GM18867 (cell line): Measurements from ENCODE around the gene MUSTN1.

ENCODE experiments used
- ATAC-seq: cut with Tn5 transposase; IDR thresholded peaks from one replicate; pipeline ENCODE4 v1.9.1; 2021; ENCODE audit warnings: mild to moderate bottlenecking, moderate library complexity; ENCODE audit not compliant: unreplicated experiment

MUSTN1 gene

GRCh38 chr3:52834871-52835501 lies at the start of gene MUSTN1:
Gene MUSTN1 (minus strand): TSS chr3:52835019. CDS start chr3:52834948, 71 bp downstream.
- no peak for ATAC-seq

- no peak for ATAC-seq
Observed at GRCh38 chr3:52882377-52882776, 47.6 kb upstream of the MUSTN1 start.

DNA sequence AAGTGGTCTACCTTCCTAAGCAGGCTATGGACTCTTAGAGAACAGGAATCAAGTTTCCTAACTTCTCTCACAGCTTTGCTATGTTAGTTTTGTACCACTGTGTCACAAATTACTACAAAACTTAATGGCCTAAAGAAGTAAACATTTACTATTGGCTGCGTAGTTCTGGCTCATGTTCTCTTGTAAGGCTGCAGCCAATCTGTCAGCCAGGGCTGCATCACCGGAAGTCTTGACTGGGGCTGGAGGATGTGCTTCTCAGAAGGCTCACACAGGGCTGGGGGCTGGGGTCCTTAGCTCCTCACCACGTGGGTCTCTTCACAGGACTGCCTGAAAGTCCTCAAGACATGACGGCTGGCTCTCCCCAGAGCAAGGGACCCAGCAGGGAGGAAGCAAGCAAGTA lies 47.1 kb upstream of the MUSTN1 start:
- no peak for ATAC-seq

DNA sequence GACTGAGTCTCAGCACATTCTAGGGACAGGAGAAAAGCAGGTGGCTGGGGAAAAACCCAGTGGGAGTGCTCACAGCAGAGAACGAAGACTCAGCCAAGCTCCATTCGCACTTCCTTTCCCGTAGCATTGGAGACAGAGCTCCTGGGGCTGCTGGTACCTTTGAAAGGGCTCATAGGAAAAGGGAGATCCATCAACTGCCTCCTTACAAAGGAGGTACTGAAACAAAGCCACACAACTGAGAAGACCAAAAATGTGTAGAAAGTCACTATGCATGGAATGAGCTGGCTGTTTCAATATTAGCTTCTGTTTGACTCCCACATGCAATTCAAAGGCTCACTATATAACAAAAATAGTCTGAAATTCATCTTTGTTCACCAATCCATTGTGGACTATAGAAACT lies 45.7 kb upstream of the MUSTN1 start:
- no peak for ATAC-seq

GRCh38 chr3:52880047-52880446 lies 45.2 kb upstream of the MUSTN1 start:
- ATAC-seq: no peak

GRCh38 chr3:52879581-52879980 lies 44.8 kb upstream of the MUSTN1 start:
- ATAC-seq: no peak

GRCh38 chr3:52879090-52879489 lies 44.3 kb upstream of the MUSTN1 start:
- no peak for ATAC-seq

DNA sequence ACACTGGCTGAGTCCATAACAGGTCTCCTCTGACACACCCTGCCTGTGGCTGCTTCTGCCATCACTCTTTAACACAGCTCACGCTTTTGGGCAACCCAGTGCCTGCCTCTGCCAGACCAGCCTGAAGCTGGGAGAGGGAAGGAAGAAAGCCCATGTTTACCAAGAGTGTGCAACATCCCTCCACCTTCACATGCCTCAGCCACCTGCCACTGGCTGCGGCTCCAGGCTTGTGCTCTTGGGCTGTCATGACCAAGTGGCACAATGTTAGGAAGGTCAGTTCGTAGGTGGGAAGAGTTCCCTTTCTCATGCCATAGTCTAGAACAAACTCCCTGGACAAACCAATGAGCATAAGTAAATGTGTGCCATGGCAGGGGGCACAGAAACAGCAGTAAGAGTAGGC lies 42.3 kb upstream of the MUSTN1 start:
- ATAC-seq: no peak

- no peak for ATAC-seq
Observed at GRCh38 chr3:52874864-52875587, 40.2 kb upstream of the MUSTN1 start.

GRCh38 chr3:52874160-52874701 lies 39.4 kb upstream of the MUSTN1 start:
- no peak for ATAC-seq

- no peak for ATAC-seq
Observed at GRCh38 chr3:52873433-52874159, 38.8 kb upstream of the MUSTN1 start.

DNA sequence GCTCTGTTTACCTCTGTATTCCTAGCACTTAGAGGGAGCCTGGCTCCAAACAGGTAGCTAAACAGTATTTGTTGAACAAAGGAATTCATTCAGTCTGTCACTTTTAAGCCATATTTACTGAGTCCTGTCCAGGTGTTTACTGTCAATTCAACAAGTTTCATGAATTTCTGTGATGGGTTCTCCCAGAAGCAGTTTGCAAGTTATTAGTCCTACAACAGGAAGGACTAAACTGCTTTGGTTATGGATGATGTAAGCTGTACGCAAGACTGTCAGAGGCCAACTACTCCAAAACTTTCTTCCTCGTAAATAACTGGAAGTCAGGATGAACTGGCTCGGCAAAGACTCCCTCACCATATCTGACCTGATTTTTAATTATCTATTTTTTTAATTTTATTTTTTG lies 37.4 kb upstream of the MUSTN1 start:
- ATAC-seq: no peak

GRCh38 chr3:52871761-52872160 lies 36.9 kb upstream of the MUSTN1 start:
- ATAC-seq: no peak

- ATAC-seq: no peak
Observed at GRCh38 chr3:52870471-52870870, 35.7 kb upstream of the MUSTN1 start.

DNA sequence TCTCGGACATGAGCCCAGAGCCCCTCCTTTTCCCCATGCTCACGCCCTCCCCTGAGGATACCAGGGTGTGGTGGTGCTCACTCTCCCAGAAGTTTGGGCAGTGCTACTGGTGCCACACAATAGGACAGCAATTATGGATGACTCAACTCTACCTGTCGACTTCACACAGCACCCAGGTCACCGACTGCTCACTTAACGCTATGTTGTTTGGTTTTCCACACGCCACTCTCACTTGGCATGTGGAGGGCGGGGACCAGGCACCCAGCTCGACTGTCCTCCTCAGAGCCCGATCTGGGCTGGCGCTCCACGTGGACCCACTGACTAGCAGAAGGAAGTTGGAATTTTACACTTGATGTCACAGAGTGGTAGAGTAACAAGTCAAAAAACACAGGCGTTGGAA lies 31.6 kb upstream of the MUSTN1 start:
- no peak for ATAC-seq

- ATAC-seq: no peak
Observed at GRCh38 chr3:52865994-52866393, 31.2 kb upstream of the MUSTN1 start.

- ATAC-seq: no peak
Observed at GRCh38 chr3:52860424-52860768, 25.6 kb upstream of the MUSTN1 start.

DNA sequence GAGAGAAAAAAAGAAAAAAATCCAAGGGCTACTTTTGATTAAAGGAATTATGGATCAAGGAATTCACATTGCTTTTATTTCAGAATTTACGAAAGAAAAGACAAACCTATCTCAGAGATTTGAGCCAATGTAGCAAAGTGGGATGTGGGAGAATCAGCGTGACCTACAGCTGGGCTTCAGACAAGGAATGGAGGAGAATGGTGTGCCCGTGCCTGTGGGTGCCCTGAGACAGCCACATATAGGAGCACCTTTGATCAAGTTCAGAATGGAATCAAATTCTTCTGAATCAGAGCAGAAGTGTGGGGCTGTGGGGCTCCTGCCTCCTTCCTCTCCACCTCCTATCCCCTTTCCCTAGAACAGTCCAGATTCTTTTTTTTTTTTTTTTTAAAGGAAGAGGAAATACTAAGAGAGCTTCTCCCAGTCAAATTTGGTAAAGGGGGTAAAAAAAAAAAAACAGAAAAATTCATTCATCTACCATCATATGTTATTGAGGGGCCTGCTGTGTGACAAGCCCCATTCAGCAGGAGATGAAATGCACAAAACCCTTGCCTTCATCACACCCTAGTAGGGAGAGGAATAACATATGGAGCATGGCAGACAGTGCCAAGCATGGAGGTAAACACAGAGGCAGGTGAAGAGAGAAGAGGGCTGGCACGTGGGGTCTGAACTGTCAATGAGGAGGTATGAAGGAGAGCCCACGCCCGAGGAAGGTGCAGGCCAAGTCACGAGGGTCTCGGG lies 25.0 kb upstream of the MUSTN1 start:
- no peak for ATAC-seq

- no peak for ATAC-seq
Observed at GRCh38 chr3:52857864-52858263, 23.0 kb upstream of the MUSTN1 start.

DNA sequence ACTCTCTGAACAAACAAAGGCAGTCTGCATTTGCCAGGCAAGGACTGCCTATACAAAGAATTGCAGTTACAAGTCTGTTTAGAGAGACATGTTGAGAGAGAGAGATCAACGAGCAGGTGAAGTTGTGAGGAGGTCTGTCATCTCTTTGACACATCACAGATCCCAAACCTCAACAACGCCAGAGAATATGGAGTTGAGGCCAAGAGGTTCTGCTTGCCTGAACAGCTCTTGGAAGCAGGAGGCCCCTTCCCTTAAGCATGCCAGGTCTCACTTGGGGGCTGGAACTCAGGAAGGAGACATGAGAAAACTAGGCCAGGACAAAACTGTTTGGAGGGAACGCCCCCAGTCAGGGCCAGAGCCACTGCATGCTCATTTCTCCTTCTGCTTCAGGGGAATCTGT lies 22.3 kb upstream of the MUSTN1 start:
- no peak for ATAC-seq

DNA sequence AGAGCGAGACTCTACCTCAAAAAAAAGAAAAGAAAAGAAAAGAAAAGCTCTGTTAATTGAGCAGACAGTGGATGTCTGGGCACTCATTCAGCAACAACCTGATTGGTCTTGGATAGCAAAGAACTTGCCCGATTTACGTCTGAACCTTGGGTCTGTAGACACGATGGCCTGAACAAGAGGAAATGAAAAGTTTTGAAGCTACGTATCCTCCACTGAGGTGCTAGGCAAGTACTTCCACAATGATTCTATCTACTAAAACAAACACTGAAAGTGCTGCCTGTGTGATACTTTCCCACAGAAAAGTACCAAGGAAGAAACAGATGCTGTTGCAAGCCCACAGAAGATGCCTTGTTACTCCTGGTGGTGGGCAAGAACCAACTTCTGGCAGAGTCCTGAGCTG lies 21.8 kb upstream of the MUSTN1 start:
- no peak for ATAC-seq
